HG02759 (cell line): ENCODE measurements around the gene ALDOA.
"Not testable (repeated sequence)": the region's sequence is repeated elsewhere in the genome, so short reads cannot be mapped to it uniquely, and the experiment has no call there.

ENCODE experiments used
- ATAC-seq: cut with Tn5 transposase; IDR thresholded peaks from one replicate; pipeline ENCODE4 v1.9.1; 2021; ENCODE audit warnings: mild to moderate bottlenecking, moderate library complexity; ENCODE audit not compliant: unreplicated experiment

ALDOA gene

DNA sequence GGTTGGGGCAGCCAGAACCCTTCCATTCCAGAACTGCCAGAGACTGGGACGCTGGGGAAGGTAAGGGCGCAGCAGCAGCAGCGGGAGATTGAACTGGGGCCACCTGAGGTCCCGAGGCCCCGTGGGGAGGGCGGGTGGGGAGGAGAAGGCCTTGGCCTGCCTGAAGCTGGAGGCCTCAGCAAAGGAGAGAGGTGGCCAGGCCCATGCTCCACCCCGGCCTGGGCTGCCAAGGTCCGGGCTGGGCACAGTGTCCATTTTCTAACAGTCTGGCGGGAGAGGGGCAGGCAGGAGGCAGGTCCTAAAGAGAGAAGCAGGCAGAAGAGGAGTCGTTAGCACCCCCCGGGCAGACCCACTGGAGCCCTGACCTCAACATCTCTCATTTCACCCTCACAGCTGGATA is 48.9 kb downstream of the ALDOA start:
- no peak for ATAC-seq

DNA sequence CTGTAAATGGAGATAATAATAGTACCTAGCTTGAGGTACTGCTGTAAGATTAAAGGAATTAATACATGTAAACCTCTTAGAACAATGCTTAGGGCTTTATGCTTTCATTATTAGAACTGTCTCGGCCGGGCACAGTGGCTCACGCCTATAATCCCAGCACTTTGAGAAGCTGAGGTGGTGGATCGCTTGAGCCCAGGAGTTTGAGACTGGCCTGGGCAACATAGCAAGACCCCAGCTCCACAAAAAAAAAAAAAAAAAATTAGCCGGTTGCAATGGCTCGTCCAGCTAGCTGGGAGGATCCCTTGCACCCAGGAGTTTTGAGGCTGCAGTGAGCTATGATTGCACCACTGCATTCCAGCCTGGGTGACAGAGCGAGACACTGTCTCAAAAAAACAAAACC is 49.3 kb downstream of the ALDOA start:
- ATAC-seq = not testable (repeated sequence)

DNA sequence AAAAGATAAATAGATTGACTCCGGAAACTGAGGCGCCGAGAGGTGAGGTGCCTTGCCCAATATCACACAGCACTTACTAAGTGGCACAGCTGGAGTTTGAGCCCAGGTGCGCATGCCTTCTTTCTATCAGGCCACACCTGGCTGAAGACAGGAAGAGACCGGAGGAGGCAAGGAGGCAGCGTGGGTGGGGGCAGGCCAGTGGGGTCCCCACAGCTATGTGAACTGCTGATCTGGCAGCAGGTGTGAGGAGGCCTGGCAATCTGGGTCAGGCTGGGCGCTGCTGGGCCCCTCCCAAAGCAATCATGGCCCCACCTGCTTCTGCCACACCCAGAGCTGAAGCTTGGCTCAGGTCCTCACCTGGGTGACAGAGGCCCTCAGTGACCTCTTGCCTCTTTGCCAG is 49.7 kb downstream of the ALDOA start:
- ATAC-seq = no peak

DNA sequence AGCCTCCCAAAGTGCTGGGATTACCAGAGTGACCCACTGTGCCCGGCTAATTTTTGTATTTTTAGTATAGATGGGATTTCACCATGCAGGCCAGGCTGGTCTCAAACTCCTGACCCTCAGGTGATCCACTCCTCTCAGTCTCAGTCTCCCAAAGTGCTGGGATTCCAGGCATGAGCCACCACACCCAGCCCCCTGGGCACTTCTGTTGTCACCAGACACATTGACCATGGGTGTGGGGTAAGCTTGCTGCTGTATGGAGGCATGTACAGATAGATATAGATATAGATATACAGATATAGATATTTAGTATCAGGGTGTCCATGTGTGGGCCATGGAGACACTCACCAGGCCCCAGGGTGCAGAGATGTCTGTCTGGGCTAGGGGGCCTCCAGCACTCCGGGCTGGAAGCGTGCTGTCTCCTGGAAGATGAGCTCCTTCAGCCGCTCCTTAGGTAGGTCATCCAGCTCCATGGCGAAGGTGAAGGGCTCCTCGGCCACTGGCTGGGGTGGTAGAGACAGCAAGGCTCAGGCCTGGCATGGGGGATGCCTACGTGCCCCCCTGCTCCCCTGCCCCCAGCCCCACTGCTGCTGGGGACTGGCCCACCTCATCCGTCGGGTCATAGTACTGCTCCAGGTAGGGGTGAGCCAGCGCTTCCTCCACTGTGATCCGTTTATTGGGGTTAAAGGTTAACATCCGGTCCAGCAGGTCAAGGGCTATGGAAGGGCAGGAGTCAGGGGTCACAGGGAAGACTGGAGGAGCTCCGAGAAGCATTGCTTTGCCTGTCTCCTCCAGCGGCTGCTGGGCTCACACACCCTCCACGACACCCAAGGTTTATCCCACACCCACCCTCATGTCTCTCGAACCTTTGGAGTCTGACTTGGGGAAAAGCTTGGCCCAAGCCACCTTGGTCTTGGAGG is 51.0 kb downstream of the ALDOA start:
- no peak for ATAC-seq

DNA sequence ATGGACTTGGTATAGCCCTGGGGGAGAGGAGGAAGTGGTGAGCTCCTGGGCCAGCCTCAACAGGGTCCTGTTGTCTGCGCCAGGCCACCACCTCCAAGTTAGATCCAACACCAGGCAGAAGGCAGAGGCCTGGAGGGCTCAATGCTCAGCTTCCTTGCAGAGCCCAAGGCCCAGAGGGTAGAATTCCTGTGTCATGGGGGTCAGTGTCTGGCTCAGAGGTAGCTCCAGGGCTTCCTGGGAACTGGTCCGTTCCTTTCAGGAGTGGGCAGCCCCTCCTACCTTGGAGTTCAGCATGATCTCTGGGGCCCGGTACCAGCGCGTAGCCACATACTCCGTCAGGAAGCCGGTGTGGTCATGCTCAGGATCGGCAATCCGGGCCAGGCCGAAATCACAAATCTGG is 52.2 kb downstream of the ALDOA start:
- ATAC-seq = no peak

DNA sequence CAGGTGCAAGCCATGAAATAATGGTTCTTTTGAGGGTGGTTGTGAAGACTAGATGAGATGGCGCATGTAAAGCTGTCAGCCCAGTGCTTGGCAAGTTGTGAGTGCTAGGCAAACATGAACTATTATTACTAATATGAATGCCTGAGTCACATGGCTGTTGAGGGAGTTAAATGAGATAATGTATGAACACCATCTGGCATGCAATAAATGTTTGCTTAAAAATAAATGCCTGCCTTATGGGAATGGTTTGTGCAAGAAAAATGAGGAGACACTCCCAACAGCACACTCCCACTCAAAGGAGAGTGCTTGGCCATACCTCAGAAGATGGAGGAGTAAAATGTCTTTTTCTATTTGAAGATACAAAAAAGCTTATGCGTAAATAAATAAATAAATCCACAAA is 53.9 kb downstream of the ALDOA start:
- ATAC-seq = no peak
